ENCODE data around the gene TRIM60.

TRIM60 gene

DNA sequence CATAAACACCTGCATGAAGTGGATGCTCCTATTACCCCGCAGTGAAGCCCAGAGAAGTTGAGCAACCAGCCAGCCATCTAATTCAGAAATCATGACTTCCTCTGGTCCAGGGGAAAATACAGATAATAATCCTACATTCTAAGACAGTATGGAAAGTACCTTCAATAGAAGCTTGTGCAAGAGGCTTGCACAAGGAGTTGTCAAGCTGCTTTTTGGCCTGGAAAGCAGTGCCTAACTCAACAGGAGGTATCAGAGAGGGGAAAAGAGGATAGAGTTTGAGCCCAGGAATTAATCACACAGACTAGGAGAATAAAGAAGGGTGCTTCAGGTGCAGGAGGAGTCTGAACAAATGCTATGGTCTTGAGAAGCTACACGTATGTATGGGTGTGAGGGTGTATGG is 54.1 kb downstream of the TRIM60 start:
- no peak overlapping the region for H3K27ac ChIP-seq
- TF ChIP-seq ZFX (IDR thresholded peaks at IDR 0.05; ENCODE audit: borderline replicate concordance): no peak
- TF ChIP-seq, protein P1, sequence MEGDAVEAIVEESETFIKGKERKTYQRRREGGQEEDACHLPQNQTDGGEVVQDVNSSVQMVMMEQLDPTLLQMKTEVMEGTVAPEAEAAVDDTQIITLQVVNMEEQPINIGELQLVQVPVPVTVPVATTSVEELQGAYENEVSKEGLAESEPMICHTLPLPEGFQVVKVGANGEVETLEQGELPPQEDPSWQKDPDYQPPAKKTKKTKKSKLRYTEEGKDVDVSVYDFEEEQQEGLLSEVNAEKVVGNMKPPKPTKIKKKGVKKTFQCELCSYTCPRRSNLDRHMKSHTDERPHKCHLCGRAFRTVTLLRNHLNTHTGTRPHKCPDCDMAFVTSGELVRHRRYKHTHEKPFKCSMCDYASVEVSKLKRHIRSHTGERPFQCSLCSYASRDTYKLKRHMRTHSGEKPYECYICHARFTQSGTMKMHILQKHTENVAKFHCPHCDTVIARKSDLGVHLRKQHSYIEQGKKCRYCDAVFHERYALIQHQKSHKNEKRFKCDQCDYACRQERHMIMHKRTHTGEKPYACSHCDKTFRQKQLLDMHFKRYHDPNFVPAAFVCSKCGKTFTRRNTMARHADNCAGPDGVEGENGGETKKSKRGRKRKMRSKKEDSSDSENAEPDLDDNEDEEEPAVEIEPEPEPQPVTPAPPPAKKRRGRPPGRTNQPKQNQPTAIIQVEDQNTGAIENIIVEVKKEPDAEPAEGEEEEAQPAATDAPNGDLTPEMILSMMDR (IDR thresholded peaks at IDR 0.05): no peak

DNA sequence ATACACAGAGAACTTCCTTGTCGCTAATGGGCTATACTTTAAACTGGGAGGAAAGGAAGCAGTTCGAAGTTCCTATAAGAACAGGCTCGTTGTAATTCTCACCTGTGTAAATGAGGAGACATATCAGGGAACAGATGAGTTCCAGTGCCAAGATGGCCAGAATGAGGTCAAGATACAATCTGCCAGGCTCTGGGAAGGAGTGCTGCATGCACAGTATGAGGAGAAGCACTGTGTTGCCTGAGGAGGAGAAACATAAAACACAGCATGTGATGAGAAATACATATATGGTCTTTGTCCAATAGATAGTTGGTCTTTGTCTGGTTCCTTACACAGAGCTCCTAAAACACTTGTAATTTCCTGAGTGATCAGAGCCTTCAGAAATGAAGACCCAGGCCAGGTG is 56.6 kb downstream of the TRIM60 start:
- no peak overlapping the region for H3K27ac ChIP-seq
- TF ChIP-seq ZFX (IDR thresholded peaks at IDR 0.05; ENCODE audit: borderline replicate concordance): no peak
- TF ChIP-seq, protein P1 (IDR thresholded peaks at IDR 0.05): no peak
